GM20000 (cell line): ENCODE results near the gene FAS.

ENCODE experiments used
- DNase-seq: peaks from one replicate; pipeline ENCODE4 v3.0.0; 2012; ENCODE audit warnings: low spot score
- TF ChIP-seq, protein P1 (sequence below): IDR thresholded peaks from 2 replicates; pipeline ENCODE4 v1.5.1; 2012; ENCODE audit warnings: mild to moderate bottlenecking, control low read depth; ENCODE audit errors: extremely low read depth, missing control alignments

The FAS gene

DNA sequence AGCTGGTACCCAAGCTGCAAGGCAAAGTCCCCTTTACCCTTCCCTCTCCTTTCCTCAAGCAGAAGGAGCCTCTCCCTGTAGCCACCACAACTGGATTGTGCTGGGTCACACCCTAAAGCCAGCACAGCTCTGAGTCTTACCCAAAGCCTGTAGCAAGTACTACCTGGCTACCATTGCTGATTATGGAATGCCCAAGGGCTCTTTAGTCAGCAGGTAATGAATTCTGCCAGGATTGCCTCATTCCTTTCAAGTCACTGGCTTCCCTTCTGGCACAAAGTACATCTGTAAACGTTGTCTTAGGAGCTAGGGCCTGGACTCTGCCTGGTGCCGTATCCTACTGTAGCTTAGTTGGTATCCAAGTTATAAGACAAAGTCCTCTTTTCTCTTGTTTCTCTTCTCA is 52.0 kb downstream of the FAS start:
- TF ChIP-seq, protein P1, sequence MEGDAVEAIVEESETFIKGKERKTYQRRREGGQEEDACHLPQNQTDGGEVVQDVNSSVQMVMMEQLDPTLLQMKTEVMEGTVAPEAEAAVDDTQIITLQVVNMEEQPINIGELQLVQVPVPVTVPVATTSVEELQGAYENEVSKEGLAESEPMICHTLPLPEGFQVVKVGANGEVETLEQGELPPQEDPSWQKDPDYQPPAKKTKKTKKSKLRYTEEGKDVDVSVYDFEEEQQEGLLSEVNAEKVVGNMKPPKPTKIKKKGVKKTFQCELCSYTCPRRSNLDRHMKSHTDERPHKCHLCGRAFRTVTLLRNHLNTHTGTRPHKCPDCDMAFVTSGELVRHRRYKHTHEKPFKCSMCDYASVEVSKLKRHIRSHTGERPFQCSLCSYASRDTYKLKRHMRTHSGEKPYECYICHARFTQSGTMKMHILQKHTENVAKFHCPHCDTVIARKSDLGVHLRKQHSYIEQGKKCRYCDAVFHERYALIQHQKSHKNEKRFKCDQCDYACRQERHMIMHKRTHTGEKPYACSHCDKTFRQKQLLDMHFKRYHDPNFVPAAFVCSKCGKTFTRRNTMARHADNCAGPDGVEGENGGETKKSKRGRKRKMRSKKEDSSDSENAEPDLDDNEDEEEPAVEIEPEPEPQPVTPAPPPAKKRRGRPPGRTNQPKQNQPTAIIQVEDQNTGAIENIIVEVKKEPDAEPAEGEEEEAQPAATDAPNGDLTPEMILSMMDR, result no peak
- no peak for DNase-seq

DNA sequence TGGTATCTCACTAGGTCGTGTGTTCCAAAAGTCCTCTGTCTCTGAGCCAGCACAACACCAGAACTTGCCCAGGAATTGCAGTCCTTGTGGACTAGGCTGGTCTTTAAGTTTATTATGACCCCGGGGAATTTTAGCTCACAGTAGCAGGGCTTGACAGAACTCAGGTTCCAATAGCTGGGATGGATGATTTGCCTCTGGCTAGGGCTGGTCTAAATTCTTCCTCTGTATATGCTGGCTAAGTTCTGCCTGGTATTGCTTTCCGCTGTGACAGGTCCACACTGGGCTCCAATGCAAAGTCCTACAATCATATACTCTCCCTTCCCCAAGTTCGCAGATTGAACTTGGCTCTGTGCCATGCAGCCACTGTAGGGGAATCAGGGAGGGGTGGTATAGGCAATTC is 52.5 kb downstream of the FAS start:
- TF ChIP-seq, protein P1, result no peak
- no peak for DNase-seq

DNA sequence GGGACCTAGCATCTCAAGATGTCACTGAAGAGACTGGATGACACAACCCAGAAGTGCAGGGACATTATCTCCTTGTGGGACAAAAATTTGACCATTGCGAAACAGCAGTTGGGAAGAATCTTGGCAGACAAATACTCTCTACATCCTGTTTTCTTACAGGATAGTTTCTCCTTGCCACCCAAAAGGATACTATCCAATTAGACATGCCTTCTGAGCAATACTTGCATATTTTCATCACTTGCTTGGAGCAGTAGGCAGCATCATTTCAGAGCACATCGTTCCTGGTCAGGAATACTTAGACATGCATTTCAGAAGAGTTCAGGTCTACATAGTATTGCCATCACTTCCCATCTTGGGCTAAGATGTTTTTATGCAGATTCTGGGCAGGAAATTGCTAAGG is 56.8 kb downstream of the FAS start:
- TF ChIP-seq, protein P1, result no peak
- no peak for DNase-seq

DNA sequence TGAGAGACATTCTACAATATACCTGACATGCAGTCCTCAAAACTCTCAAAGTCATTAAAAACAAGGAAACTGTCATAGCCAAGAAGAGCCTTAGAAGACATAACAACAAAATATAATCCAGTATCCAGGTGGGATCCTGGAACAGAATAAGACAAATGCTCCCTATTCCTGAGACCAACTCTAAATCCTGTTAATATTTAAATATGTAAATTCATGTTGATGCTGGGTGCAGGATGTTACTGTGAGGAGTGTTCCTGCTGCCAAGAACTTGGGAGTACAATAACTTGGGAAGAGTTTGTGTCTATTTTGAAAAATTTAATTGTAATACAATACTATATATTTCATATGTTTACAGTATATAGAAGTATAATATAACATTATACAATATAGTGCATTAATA is 61.0 kb downstream of the FAS start:
- DNase-seq, result no peak
- TF ChIP-seq, protein P1, result no peak

DNA sequence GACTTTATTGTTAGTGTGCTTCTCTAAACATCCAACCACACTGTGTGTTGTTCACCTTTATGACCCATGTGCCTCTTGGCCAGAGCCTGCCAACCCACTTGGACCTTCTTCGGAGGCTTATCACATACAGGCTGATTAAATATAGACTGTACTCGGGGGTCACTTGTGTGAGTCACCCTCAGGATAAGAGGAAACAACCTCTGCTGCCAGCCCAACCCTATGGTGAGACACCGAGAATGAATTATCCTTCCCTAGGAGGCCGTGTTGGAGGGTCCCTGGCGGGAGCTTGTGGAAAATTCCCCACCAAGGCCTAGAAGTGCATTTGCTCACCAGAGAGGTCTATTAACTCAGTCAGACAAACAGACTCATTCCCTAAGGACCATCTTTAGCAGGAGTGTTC is 63.0 kb downstream of the FAS start:
- TF ChIP-seq, protein P1, result no peak
- no peak for DNase-seq

DNA sequence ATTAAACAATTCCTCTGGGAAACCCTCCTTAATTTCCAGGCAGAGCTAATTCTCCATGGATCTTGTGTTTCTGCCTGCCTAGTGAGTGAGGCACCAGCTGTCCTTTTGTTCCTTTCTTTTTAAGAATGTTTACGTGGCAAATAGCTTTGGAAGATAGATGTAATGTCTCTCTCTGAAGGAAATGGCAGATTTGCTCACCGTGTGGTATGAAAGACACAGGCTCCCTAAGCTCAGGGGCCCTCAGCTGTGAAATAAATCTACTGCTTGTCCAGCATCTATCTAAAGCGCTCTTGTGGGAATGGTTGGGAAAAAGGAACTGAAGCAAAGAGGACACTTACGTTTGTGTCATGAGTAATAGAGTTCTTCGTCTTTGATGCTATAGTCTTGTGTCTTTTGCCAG is 64.6 kb downstream of the FAS start:
- TF ChIP-seq, protein P1, result no peak
- no peak for DNase-seq

DNA sequence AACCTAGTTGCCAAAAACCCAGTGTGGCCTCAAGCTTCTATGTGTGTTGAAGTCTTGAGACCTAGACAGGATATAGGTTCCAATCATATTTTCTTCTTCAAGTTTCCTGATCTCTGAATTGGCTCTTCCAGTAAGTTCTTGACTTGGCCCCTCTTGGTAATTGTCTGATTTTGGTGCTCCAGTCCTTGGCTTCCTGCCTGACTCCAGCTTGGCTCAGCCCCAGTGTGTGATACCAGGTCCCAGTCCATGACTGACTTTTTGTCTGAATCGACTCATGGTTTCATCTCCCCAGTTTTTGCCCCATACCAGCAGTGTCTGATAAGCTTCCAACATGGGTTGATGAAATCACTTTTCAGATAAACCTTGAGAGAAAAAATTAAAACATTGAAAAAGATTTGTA is 72.3 kb downstream of the FAS start:
- TF ChIP-seq, protein P1, result no peak
- no peak for DNase-seq
